ENCODE measurements around the gene KLHL35.

Gene KLHL35, protein sequence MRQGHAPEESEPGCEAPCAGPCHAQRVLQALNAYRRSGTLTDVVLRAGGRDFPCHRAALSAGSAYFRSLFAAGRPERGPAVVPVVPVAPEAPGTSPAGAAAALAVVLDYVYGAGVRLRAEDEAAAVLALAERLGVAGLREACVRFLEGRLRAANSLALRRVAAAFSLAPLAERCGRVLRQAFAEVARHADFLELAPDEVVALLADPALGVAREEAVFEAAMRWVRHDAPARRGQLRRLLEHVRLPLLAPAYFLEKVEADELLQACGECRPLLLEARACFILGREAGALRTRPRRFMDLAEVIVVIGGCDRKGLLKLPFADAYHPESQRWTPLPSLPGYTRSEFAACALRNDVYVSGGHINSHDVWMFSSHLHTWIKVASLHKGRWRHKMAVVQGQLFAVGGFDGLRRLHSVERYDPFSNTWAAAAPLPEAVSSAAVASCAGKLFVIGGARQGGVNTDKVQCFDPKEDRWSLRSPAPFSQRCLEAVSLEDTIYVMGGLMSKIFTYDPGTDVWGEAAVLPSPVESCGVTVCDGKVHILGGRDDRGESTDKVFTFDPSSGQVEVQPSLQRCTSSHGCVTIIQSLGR

DNA sequence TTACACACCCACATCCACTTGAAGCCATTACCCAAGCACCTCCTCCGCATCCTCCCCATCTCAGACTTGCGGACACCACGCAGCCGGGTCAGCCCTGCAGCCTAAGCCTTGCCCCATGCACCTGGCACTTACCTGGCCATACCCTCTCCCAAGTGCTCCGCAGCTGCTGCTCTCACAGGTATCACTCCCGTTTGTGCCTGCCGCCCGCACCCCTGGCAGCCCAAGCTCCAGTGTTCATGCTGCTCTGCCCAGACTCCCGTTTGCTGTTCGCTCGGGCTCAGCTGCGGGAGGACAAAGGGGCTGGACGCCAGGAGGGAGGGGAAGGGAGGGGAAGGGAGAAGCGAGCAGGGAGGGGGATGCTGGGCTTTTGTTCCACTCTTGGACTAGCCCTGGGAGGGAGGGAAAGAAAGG is at the start of gene KLHL35:
Gene KLHL35, minus strand, starts transcription at position 293 of the 411 bp plus-strand sequence. CDS start 2,574 bp downstream, outside the sequence.
- DNase-seq (ENCODE audit: low spot score) (no peak), FAIRE-seq (no peak)

DNA sequence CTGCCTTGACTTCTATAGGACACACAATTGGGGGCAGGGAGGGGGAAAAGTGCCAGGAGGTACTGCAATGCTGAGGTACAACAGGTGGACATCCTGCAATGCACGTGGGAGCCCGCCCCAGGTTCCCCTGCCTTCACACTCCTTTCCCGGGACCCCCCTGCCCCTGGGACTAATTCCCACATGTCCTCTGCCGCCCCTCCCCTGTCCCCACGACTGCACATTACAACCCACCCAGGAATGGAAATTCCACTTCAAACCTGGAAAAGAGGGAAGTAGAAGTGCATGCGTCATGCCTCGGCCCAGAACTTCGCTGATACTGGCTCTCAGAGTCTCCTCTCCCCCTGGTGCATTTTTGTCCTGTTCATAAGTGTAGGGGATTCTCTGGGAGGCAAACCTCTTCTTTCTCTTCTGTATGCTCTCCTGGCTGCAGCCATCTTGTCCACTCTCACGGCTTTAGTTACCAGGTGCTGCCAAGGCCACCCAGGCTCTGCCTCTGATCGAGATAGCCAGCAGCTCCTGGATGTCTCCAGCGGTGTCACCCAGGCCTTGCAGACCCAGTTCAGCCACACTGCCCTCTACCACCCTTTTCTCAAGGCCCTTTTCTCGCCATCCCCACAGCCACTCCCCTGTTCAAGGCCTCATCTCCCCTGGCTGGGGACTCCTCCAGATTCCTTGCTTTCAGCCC is 49.1 kb upstream of the KLHL35 start:
- DNase-seq (ENCODE audit: low spot score): no peak
- no peak for FAIRE-seq

DNA sequence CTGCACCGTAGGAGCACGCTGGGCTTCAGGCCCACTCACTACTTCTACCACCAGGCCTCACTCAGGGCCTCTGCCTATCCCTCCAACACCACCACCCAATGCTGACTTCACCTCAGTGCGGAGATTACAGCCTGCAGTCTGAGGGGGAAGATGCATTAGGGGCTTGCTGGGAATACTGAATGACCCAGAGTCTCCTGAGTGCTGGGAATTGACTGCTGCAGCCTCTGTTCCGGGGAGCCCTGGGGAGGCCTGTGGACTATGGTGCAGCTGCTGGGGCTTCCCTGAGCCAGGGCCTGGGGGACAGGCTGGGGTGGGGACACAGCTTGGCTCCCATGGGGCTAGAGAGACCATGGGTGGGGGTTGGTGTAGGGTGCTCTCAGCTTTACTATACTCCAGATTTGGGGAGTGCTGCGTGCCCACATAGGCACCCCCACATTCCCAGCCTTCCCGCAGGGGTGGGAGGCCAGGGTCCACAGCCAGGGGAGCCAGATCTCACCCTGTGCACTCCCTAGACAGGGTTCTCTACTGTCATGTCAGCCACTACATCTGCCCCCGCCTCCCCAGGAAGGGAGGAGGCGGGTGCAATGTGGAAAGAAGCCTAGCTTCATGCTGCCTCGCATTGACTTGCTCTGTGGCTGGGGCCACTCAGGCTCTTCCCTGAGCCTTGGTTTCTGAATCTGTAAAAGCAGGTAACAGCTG is 48.4 kb upstream of the KLHL35 start:
- no peak for FAIRE-seq
- DNase-seq (ENCODE audit: low spot score): no peak

DNA sequence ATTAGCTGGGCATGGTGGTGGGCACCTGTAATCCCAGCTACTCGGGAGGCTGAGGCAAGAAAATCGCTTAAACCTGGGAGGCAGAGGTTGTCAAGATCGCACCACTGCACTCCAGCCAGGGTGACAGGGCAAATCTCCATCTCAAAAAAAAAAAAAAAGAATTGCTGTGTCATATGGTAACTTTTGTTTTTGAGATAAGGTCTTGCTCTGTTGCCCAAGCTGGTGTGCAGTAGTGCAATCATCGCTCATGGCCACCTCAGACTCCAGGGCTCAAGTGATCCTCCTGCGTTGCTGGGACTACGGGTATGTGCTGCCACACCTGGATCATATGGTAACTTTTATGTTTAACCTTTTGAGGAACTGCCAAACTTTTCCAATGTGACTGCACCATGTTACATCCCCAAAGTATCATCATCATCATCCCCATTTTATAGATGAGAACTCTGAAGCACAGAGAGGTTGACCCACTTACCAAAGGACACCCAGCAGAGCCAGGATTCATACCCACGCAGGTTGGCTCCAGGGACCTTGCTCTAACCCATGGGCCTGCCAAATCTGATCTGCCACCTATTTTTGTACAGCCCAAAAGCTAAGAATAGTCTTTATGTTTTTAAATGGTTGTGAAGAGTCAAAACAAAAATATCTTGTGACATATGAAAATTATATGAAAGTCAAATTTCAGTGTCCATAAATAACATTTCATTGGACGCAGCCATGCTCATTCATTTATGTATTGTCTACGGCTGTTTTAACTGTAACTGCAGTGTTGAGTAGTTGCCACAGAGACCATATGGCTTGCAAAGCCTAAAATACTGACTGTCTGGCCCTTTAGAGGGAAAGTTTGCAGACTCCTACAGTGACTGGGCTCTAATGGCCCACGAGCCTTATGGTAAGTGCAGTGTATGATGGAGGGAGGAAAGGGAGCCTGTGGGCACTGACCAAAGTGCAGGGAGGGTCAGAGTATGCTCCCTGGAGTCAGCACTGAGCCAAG is 47.5 kb upstream of the KLHL35 start:
- DNase-seq (ENCODE audit: low spot score) (no peak), FAIRE-seq (no peak)

DNA sequence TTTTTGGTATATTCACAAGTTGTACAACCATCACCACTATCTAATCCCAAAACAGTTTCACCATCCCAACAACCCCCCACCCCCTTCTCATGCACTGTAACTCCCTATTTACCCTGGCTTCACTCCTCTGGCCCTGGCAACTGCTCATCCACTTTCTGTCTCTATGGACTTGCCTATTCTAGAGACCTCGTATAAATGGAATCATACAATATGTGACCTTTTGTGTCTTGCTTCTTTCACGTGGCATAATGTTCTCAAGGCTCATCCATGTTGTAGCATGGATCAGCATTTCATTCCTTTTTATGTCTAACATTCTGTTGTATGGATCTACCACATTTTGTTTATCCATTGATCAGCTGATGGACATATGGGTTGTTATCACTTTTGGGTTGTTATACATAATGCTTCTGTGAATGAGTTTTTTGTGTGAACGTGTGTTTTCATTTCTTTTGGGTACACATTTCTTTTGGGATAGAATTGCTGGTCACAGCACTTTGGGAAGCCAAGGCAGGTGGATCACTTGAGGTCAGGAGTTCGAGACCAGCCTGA is 46.7 kb upstream of the KLHL35 start:
- DNase-seq (ENCODE audit: low spot score) (no peak), FAIRE-seq (no peak)

DNA sequence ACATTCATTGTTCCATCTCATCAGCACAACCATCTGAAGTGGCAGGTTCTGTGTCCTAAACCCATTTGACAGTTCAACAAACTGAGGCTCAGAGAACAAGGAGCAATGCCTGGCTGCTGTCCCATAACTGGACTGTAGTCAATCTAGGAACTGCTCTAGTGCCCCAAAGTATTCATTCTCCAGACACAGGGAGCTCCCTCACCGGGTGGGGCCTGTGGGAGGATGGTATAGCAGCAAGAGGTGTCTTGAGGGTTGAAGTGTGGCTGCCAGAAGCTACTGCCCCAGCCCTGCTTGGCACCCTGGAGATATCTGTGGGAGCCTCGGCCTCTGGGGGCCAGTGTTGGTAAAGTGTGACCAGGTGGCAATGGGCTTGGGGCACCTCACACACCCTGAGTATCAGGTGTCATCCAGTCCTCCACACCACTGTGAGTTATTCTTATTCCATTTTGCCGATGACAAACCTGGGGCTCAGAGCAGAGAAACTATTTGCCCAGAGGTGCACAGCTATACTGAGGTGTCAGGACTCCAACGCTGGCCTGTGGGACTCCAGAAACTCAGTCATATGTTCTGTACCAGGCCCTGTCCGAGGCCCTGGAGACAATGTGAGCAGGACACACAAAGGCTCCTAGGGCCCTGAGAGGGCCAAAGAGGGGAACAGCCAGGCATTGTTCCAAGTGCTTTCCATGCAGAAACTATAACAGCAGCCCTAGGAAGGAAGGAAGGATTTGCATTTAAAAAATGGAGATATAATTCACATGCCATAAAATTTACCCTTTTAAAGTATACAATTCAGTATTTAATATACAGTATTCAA is 46.0 kb upstream of the KLHL35 start:
- DNase-seq (ENCODE audit: low spot score) (no peak), FAIRE-seq (no peak)

DNA sequence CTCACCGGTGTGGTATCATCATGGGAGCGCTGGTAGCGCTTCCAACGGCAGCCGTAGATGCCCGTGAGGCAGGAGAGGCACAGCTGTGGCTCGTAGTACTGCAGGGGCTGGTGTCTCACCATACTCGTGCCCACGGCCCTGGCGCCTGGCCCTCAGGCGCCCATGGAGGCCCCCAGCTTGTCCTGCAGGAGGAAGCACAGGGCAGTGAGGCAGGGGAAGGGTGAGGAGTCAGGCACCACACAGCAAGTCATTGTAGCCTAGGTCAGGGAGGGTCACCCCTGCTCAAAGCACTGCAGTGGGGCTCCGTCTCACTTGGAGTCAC is 44.6 kb upstream of the KLHL35 start:
- no peak for FAIRE-seq

DNA sequence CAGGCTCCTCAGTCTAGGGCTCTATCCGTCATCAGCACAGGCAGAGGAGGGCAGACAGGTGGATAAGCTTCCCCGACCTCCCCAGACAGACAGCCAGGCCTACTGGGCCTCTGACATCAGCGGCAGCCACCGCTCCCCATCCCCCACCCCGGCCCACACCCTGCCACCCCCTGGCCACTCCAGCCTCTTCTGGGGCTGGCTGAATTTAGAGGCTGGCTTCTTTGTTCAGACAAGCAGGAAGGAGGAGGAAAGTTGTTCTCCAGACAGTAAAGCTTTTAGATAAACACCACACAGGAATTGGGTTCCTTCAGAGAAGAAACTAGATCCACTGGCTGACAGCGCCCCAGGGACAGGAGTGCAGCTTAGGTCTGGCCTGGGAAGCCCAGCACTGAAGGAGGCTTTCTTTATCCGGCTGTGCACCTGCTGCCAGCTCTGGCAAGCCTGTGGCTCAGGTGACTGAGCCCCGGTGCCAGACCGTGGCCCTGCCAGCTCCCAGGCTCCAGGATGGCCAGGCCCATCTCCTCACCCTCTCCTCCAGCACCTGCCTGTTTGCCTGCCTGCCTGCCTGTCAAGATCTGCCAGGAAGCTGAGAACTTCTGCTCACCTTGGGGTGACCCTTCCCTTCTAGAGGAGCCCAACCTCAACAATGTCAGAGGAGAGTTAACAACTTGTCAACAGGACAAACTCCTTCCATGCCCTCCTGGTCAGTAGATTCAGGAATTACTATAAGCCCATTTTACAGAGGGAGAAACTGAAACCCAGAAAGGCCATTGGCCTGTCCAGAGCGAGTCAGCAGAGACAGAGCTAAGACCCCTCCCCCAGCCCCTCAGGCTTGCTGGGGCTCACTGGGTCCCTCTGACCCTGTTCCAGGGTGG is 44.0 kb upstream of the KLHL35 start:
- DNase-seq (ENCODE audit: low spot score): no peak
- FAIRE-seq: no peak

More for the DNA sequence above, 44.6 kb upstream of the KLHL35 start:
- DNase-seq (ENCODE audit: low spot score): no peak

DNA sequence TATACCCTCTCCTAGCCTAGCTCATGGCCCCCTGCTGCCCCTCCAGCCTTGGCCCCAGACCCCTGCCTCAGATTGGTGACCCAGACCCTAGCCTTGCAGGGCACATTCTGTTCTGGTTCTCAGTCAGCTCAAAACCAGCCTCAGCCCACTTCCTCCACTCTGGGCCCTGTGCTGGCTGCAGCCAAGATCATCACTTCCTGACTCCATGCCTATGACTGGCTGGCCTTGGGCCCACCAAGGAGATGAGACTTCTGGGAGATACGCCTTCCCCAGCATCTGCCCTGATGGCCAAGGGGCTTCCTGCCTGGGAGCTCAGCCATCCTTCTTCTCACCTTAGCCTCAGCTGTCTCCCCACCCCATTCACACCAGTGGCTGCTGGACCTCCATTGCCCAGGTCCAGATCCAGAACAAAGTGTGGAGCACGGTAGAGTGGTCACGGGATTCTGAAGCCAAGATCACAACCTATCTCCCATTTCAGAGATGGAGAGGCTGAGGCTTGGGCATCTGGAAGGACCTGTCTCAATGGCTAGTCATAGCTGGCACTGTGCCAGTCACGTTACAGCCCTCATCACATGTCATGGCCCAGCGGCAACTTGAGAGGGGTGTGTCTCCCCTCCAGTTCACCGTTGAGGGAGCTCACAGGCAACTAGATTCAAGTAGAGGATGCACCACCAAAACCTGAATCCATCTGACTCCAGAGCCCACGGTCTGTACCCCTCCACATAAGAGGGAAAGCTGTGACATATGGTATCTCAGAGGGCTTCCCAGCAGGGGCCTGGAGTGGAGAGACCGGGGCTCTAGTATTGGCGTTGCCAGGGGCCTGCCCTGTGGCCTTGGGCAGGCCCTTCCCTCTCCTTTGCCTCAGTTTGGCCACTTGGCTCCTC is 43.0 kb upstream of the KLHL35 start:
- DNase-seq (ENCODE audit: low spot score): no peak
- FAIRE-seq: no peak

DNA sequence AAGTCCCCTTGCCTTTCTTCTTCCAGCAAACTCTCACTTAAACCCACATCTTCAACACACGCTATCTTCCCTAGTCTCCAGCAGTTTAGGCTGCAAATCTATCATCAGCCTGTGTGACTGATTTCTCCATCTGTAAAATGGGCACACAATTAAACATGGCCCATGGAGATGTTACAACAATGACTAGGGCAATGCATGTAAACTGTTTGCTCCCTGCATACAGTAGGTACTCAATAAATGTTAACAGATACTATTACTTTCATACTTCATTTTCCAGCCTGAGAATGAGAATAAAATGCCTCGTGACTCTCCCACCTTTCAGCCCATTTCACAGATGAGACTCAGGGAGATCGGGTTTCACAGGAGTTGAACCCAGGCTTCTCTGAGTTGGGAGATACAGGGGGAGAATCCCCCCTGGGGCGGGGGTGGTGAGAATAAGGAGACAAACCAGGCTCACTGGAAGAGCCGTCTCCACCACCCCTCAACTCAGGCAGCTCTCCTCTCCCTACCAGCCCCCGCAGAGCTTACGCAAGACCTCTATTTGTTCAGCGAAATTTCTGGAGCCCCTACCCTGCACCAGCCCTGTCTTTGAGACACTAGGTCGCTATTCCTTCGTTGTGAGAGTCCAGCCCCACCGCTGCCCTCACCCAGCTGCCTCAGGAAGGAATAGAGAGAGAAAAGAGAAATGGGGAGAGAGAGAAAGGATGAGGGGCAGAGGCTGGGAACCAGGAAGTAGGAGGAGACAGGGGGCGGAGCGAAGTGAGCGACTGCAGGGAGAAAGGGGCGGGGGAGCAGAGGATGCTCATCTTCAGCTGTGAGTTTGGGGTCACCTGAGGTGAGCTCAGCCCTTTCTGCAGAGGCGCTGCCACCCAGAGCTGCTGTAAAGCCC is 42.1 kb upstream of the KLHL35 start:
- FAIRE-seq (no peak), DNase-seq (ENCODE audit: low spot score) (no peak)

DNA sequence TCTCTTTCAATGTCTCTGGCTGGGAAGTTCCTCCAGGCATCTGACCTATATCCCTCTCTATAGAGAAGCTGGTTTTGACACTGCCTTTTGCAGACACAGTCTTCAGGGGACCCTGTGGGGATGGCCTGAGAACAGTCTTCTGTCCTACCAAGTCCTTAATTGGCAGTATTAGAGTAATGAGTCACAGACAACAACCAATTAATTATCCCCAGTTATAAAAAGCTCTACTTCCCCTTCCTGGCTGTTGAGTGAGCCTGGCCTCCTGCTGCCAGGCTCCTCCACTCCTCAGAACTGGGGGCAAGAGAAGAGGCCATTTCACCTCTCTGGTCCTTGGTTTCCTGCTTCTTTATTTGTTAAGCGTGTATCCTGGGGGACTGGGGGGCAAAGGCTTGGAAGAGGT is 41.2 kb upstream of the KLHL35 start:
- no peak for FAIRE-seq
- no peak for DNase-seq (ENCODE audit: low spot score)

DNA sequence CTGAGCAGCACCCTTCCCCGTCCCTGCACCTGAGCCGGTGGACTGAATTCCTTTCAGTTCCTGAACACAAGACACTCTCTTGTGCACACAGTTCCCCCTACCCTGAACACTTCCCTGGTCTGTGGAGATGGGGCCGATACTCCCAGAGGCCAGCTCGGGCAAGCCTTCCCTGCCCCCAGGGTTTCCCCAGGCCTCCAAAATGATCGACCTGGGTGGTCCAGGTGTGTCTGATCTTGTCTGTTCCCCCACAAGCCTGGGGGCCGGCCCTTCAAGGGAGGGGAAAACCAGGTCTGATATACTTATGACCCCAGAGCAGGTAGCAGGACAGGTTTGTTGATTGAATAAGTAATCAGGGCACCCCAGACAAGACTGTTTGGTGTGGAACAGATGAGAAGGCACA is 40.7 kb upstream of the KLHL35 start:
- FAIRE-seq: no peak
- no peak for DNase-seq (ENCODE audit: low spot score)

DNA sequence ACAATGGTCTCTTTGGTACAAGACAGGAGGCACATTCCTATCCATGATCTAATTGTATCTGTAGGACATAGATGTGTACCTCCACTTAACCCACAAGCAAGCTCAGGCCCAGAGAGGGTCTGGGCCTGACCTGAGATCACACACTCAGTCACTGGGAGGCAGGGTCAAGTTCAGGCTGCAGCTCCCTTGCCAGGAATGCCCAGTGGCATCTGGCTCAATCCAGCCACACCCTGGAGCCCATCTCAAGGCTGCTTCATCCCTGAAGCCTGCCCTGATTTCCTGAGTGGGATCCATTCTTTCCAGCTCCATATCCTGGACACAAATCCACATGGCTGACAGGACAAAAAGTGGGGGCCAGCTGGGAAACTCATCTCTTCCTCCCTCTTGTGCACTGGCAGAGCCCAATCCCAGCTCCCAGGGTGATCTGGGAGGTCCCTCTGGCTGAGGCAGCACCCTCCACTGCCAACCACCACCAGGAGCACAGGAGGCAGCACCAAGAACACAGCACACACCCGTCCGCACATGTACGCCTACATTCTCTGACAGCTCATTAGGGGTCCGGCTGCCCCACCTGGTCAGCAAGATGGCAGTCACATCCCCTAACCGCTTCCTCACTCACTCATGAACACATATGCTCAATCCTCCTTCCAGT is 39.2 kb upstream of the KLHL35 start:
- FAIRE-seq (no peak), DNase-seq (ENCODE audit: low spot score) (no peak)

DNA sequence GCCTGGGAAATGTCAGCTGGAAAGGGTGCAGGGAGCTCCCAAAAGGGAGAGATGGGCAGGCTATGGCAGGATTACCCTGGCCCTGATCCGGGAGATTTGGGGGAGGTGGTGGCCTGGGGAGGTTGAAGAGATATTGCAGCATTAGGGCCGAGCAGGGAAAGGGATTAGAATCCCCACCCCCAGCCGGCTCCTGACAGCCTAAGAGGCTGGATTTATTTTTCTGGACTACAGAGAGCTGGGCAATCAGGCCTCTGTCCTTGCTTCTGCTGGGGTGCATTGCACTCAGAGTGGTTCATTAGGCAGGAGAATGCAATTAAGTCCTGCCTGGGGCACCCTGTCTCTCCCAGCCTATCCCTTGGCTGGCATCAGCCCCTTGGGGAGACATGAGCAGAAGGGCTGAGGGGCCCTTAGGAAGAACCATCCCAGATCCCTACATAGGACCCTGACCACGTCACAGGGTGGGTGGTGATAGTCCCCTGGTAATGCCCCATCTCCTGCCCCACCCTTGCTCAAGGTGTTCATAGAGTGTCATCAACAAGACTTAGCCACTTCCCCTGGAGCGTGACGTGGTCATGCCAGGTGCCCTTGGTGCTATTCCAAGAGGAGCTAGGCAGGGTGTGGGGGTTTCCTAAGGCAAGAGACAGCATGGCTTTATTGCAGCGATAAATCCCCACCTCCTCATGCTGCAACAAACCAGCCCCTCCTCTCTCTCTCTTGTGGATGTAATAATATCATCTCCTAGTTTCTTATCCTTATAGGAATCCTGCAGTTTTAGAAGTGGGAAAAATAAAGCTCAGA is 38.4 kb upstream of the KLHL35 start:
- FAIRE-seq (no peak), DNase-seq (ENCODE audit: low spot score) (no peak)

DNA sequence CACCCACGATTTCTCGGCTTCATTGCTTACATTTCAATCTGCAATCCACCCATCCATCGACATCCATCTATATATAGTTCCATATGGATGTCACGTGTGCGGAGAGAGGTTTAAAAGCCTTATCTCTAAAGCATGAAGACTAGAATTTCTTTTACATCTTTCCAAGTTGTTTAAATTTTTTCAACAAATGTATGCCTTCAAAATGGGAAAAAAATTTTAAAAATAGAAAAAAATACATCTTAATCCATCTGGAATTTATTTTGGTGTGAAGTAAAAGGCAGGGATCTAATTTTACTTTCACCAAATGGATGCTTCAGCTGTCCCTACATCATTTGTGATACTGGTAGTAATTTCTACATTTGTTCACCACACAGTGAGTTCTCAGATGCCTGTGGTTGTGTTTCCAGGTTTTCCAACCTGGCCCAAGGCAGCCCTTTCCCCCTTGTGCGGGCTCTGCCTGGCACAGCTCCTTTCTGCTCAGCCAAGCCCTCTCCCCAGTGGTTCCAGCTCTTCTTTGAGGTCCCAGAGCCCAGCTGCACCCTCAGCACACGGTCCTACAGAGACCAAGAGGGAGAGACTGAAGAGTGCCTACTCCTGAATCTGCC is 37.6 kb upstream of the KLHL35 start:
- FAIRE-seq (no peak), DNase-seq (ENCODE audit: low spot score) (no peak)
